GM12801 (cell line): ENCODE results near the gene TRIP12.

ENCODE experiments used
- TF ChIP-seq, protein P1 (sequence below): IDR thresholded peaks from one replicate; pipeline ENCODE4 v1.5.1; 2011; ENCODE audit warnings: control low read depth; ENCODE audit not compliant: insufficient read length; ENCODE audit errors: extremely low read depth

The TRIP12 gene

DNA sequence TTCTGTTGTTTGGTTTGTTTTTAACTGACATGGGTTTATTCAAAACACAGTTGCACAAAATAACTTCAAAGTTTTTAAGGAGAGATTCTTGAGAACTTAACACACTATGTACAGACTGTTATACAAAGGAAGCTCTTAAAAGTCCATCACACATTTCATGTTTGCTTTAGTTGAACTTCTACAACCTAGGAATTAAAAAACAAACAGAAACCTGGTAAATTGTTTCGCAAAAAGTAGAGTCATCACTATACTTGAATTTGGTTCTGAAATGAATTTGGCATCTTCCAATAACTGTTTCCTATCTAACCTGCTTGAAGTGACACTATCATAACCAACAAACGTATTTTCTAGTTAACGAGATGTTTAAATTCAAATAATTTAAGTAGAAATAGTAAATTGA lies 21.8 kb downstream of the TRIP12 start:
- TF ChIP-seq, protein P1, sequence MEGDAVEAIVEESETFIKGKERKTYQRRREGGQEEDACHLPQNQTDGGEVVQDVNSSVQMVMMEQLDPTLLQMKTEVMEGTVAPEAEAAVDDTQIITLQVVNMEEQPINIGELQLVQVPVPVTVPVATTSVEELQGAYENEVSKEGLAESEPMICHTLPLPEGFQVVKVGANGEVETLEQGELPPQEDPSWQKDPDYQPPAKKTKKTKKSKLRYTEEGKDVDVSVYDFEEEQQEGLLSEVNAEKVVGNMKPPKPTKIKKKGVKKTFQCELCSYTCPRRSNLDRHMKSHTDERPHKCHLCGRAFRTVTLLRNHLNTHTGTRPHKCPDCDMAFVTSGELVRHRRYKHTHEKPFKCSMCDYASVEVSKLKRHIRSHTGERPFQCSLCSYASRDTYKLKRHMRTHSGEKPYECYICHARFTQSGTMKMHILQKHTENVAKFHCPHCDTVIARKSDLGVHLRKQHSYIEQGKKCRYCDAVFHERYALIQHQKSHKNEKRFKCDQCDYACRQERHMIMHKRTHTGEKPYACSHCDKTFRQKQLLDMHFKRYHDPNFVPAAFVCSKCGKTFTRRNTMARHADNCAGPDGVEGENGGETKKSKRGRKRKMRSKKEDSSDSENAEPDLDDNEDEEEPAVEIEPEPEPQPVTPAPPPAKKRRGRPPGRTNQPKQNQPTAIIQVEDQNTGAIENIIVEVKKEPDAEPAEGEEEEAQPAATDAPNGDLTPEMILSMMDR, result no peak

DNA sequence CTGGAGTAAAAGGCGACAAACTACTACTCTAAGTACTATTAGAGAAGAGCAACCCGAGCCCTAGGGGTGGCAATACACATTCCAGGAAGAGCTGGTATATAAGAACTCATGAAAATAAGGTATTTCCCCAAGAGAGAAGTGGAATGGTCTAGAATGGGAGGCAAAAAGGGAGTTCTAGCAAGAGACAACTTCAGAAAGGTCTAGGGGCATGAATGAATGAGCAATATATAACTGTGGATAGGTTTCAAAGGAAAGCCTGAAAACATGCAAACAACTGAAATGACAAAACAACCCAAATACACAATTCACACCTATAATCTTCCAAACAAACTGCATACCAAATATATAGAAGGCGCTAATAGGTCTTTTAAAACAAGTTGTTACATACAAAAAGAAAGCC lies 22.2 kb downstream of the TRIP12 start:
- TF ChIP-seq, protein P1, result no peak

DNA sequence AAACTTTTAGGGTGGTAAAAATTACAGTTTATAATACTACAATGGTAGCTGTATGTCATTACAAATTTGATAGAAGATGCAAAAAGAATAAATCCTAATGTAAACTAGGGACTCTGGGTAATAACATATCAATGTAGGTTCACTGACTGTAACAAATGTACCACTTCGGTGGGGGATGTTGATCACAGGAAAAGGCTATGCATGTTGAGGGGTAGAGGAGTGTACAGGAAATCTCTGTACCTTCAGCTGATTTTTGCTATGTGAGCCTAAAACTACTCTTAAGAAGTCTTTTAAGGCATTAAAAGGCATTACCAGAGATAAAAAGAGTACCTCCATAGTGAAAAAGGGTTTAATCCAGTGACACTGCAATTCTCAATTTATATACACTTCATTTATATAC lies 25.0 kb downstream of the TRIP12 start:
- TF ChIP-seq, protein P1, result no peak

DNA sequence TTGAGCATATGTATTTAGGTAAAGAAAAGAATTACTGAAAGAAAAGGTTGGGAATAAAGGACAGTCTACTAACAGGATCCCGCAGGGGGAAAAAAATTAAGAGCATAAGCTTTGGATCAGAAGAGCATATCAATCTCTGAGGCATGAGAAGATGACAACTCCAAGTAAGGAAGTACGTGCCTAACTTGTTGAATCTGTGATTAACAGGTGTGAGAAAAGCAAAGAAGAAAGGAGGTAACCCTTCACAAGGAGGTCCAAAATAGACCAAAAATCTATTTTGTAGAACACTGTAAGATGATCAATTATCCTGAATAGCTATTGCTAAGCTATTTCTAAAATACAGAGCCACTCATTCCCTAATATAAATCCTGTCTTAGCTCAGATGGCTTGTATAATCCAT lies 32.8 kb downstream of the TRIP12 start:
- TF ChIP-seq, protein P1, result no peak

DNA sequence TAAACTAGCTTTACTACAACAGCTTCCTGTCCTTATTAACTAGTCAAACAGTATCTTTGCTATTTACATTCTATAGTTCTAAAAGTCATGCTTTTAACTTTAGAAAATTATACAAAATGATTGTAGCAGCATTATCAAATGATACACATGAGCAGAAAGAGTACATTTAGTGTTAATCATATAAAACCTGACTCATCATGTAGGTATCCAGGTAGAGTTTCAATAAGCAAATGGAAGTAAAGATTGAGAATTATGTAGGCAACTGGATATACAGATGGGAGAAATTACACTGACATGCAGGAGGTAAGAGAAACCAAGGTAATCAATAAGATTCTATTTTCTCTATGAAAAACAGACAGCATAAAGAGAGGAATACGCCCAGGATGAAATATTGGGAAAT lies 33.8 kb downstream of the TRIP12 start:
- TF ChIP-seq, protein P1, result no peak

DNA sequence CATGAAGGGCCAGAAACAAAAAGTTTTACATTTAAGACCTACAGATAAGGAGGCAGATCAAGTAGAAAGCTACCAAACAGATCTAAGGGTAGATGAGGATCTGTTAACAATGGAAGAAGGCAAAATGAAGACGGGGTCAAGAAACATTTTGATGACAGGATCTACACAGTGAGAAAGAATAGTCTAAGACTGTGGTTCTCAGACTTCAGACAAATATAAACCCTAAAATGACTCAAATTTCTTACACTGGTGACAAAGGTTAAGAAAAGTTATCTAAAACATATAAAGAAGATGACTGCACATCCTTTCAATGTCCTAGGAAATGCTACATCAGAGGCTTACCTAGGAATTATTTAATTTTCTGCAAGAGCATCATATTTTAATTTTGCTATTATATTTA lies 34.4 kb downstream of the TRIP12 start:
- TF ChIP-seq, protein P1, result no peak

DNA sequence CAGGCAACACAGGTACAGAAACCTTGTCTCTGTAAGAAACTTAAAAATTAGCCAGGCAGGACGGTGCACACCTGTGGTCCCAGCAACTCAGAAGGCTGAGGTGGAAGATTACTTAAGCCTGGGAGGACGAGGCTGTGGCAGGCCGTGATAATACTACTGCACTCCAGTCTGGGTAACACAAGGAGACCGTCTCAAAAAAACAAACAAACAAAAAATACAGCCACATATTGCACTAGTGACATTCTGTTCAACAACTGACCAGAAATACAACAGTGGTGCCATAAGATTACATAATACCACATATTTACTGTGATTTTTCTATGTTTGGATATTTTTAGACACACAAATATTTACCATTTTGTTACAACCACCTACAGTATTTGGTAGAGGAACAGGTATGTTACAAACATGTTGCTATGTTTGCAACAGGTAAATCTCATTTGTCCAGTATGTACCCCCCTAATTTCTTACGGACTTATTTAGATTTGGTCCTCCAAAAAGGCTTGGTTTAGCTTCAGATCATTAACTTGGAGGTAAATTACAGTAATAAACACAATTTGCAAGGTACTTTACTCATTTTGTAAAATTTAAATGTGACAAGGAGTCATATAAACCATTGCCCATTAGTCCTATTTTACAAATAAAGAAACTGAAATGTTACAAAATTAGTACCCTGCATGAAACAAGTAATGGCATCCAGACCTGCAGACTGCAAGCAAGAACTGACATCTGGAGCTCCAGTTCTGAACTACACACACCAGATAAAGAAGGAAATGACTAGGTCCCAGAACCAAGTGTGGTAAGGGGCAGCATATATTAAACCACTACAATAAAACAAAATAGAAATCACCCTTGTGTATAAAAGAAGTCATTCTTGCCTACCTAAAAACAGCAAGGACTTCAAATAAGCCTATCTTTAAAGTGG lies 36.8 kb downstream of the TRIP12 start:
- TF ChIP-seq, protein P1, result no peak
